Activated T-cell treated with anti-CD3 and anti-CD28 coated beads for 4 hours (primary cell): Measurements from ENCODE around the gene JADE2.
"Not testable (repeated sequence)": the region's sequence is repeated elsewhere in the genome, so short reads cannot be mapped to it uniquely, and the experiment has no call there.

Source experiments
- DNase-seq: peaks from one replicate; pipeline ENCODE4 v3.0.0-alpha.2; 2020

Gene JADE2

DNA sequence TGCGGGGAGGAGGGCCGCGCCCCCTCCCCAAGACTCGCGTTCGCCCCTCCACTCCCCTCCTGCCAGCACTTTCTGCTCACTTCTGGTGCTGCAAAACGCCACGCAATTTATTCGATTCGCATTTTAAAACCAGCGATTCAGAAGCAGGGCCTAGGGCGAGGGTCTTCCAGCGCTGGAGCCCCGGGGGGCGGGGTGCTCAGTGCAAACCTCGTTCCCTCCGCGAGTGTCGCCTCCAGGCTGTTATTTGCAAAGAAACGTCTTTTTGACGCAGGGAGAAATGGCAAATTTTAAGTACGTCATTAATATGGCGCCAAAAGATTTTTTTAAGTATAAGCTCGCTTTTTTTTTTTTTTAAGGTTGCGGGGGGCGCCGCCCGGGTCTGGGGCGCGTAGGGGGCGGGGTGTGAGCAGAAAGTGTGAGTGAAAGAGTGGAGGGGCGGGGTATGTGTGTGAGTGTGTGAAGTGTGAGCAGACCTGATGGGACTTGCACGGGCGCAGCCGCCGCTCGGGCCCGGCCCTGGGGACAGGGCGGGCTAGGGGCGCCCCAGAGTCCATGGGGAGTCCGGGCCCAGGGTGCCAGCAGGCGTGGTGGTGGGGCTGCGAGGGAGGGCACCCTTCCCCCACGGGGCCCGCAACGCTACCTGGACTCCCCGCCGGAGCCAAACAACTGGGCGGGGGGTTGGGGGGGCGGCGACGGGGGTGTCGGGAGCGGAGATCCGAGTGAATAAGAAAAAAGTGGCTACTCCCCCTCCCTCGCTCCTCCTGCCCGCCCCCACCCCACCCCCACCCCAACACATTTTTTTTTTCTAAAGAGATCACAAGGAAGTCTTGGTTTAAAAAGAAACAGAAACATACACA is at the start of gene JADE2:
TSS of gene JADE2 (plus strand) at position 845 of the 857 bp plus-strand sequence. CDS start 10,188 bp downstream, outside the sequence.
- DNase-seq, result peak; percentile 62

- DNase-seq, result no peak
Observed at GRCh38 chr5:134477462-134478245, 47.8 kb upstream of the JADE2 start.

- DNase-seq, result no peak
Observed at GRCh38 chr5:134479839-134480238, 45.6 kb upstream of the JADE2 start.

DNA sequence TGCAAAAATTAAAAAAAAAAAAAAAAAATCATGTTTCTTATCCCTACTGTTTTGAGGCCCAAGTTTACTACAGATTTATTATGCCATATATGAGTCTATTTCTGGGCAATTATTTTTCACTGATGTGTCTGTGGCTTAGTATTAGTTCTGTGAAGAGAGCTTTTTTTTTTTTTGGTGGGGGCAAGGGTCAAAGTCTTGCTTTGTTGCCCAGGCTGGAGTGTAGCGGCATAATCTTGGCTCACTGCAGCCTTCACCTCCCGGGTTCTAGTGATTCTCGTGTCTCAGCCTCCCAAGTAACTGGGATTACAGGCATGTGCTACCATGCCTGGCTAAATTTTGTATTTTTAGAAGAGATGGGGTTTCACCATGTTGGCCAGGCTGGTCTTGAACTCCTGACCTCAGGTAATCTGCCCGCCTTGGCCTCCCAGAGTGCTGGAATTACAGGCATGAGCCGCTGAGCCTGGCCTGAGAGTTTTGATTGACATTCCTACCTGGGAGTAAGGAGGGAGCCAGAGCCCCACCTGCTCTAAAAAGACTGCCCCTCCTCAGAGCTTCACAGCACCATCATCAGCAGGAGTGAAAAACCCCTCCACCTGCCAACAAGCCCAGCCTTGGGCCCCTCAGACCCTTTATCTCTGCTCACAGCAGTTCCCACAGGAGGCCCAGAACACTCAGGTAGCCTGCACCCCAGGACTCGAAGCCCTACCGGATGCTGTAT is 36.1 kb upstream of the JADE2 start:
- DNase-seq, result no peak

GRCh38 chr5:134490255-134490924 is 35.1 kb upstream of the JADE2 start:
- DNase-seq, result no peak

GRCh38 chr5:134490925-134491271 is 34.6 kb upstream of the JADE2 start:
- no peak for DNase-seq

DNA sequence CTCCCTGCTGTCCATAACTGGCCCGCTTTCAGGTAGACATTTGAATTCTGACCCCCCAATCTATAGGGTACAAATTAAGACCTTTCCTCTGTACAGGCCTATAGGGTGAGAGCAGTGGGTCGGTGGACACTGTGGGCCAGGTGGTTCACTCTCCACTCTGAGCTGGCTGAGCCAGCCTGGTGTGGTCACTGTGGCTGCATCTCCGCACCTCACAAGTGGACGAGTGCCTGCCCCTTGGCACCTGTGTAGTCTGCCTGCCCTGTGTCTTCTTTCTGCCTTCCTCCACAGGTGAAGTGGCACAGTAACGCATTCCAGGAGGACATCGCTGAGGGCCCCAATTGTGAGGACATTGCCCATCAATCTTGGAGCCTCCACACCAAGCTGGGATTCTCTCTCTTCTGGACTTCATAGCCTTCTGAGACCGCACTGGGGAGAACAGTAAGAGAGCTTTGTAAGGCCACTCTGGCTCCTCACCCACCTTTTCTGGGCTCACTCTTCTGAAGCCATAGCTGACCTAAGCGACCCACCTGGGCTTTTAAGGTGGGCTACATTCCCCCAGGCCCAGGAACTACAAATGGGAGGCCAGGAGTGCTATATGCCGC is 33.5 kb upstream of the JADE2 start:
- DNase-seq, result no peak

GRCh38 chr5:134492568-134492967 is 32.9 kb upstream of the JADE2 start:
- no peak for DNase-seq

DNA sequence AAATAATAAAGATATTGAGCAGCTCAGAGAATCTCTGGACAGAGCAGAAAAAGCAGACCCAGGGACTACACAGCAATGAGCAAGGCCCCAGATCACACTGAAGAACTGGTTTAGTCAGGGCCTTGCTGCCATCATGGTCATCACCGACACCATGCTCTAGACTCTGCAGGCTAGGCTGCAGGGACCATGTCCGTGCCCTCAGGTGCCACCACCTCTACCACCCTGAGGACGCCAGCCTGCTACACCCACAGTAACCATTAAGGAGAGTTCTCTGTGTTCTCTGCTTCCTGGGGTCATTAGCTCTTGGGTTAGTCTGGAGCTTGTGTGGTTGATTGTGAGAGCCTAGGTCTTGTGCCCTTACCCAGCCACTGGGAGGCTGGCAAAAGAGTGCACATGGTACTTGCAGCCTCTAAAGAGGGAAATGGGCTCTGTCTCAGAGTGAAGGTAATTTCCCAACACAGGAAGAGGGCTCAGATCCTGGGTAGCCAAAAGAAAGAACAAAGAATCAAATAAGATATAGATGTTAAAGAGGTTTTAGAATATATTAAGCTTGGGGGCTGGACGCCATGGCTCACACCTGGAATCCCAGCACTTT is 31.9 kb upstream of the JADE2 start:
- no peak for DNase-seq

DNA sequence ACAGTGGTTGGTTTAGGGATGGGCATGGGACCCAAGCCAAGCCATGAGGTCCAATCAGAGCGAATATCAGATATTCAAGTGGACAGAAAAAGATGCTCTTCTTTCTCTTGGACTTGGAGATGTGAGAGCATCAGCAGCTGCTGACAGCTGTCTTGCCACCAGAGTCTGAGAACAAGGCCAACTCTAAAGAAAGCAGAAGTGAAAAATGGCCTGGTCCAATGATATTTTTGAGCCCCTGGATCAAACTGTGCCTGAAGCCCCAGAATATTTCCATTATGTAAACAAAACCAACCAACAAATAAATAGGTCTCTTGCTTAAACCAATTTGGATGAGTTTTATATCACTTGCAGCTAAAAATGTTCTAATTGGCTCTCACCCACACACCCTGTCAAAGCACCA is 30.7 kb upstream of the JADE2 start:
- DNase-seq, result no peak

DNA sequence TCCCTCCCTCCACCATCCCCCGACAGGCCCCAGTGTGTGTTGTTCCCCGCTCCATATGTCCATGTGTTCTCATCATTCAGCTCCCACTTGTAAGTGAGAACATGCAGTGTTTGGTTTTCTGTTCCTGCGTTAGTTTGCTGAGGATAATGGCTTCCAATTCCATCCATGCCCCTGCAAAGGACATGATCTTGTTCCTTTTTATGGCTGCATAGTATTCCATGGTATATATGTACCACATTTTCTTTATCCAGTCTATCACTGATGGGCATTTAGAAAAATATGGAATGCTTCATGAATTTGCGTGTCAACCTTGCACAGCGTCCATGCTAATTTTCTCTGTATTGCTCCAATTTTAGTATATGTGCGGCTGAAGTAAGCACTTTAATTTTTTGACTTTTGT is 25.6 kb upstream of the JADE2 start:
- DNase-seq, result not testable (repeated sequence)

- DNase-seq, result no peak
Observed at GRCh38 chr5:134500699-134501430, 24.6 kb upstream of the JADE2 start.

- DNase-seq, result no peak
Observed at GRCh38 chr5:134502259-134502658, 23.2 kb upstream of the JADE2 start.

- peak; percentile 32 for DNase-seq
Observed at GRCh38 chr5:134503088-134503936, 22.2 kb upstream of the JADE2 start.

DNA sequence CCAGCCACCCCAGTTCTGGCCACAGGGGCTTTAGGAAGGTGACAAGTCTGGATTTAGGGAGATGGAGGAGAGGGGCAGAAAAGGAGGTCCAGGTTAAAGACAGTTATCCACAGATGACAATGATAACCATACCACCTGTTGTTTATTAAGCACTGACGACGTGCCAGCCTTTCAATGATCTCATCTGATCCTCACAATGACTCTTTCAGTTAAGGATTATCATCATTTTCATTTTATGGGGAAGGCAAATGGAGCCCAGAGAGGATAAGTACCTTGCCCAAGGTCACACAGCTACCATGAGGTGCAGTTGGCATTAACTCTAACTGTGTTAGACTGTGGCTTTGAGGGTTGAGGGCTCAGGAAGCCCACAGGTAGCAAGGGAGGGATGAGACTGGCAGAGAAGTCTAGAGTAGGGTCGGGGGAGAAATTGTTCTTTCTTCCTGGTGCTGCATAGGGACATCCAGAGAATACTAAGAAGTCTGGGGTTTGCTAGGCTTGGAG is 21.5 kb upstream of the JADE2 start:
- no peak for DNase-seq

- DNase-seq, result no peak
Observed at GRCh38 chr5:134504629-134505300, 20.7 kb upstream of the JADE2 start.

- no peak for DNase-seq
Observed at GRCh38 chr5:134506054-134507039, 19.1 kb upstream of the JADE2 start.

GRCh38 chr5:134507452-134507851 is 18.0 kb upstream of the JADE2 start:
- no peak for DNase-seq
